ENCODE measurements around the gene USP6. TPM values are rescaled to one million over a fixed set of nuclear protein-coding genes. Genes with fewer than 3 reads are reported as not detected.

USP6 gene
- total RNA-seq, 2 donors from 2014 or later: 2.0 TPM; not detected in 1

DNA sequence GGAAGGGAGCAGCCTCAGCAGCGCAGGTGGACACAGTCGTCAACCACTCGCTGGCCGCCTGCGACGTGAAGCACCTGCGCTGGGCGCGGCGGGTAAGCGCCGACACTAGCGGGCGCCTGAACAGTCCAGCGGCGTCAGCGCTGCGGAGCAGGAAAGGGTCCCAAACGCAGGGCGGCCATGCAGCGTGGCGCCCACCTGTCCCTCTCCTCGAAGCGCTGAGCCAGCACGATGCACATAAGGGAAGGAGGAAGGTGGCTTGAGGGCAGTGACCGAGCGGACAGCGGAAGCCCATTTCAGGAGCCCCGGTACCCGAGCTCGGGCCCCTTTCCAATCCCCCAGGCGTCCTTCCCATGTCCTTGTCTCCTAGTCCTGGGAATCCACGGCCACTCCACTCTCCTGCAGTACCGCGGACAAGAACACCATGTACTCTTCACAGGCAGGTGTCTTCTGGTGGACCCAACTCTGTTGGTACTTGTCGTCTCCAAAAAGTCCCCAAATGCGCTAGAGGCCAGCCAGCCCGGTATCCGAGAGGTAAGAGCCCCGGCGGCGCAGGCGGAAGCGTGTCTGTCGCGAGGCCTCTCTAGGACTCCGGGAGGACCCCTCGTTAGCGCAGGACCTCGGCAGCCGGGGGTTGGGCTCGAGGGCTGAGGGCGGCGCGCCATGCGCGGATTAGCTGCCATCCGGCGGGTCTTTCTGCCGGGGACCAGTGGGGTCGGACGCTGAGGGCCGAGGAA lies 18.6 kb upstream of the USP6 start:
- H3K27me3 ChIP-seq (replicated peaks; ENCODE audit: insufficient read depth): no peaks in the 10 kb centered on the region
- ATAC-seq (ENCODE audit: insufficient number of reproducible peaks, low FRiP score, low read depth) (no peak), DNase-seq (ENCODE audit: low spot score) (no peak)
- H3K4me3 ChIP-seq: peak overlapping the region; percentile 66
- peaks cover 3% of the 10 kb centered on the region for H3K36me3 ChIP-seq
- TF ChIP-seq, protein P1, sequence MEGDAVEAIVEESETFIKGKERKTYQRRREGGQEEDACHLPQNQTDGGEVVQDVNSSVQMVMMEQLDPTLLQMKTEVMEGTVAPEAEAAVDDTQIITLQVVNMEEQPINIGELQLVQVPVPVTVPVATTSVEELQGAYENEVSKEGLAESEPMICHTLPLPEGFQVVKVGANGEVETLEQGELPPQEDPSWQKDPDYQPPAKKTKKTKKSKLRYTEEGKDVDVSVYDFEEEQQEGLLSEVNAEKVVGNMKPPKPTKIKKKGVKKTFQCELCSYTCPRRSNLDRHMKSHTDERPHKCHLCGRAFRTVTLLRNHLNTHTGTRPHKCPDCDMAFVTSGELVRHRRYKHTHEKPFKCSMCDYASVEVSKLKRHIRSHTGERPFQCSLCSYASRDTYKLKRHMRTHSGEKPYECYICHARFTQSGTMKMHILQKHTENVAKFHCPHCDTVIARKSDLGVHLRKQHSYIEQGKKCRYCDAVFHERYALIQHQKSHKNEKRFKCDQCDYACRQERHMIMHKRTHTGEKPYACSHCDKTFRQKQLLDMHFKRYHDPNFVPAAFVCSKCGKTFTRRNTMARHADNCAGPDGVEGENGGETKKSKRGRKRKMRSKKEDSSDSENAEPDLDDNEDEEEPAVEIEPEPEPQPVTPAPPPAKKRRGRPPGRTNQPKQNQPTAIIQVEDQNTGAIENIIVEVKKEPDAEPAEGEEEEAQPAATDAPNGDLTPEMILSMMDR (IDR thresholded peaks at IDR 0.05): no peak
- no peaks in the 10 kb centered on the region for H3K4me1 ChIP-seq (ENCODE audit: control insufficient read depth in 1 of 2, low read depth in 2 of 2)
- H3K27ac ChIP-seq: no peak overlapping the region
- H3K9me3 ChIP-seq: peaks cover 53% of the 10 kb centered on the region

DNA sequence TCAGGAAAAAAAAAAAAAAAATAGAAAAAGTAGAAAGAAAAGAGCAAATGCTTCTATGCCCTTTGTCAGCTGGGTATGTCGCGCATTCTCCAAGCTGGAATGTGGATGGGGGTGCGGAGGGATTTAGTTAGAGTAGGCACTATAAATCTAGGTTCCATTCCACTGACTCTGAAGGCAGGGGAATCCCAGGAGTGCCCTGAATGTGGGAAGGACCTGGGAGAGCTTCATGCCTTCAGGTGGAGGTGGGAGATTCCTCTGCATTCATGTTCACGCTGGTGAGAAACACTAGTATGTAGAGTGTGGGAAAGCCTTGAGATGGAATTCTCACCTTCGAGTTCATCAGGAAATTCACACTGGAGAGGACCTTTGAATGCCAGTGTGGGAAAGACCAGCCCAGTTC lies 16.6 kb upstream of the USP6 start:
- no peak overlapping the region for H3K4me3 ChIP-seq
- H3K9me3 ChIP-seq: peaks cover 33% of the 10 kb centered on the region
- ATAC-seq (ENCODE audit: insufficient number of reproducible peaks, low FRiP score, low read depth): no peak

DNA sequence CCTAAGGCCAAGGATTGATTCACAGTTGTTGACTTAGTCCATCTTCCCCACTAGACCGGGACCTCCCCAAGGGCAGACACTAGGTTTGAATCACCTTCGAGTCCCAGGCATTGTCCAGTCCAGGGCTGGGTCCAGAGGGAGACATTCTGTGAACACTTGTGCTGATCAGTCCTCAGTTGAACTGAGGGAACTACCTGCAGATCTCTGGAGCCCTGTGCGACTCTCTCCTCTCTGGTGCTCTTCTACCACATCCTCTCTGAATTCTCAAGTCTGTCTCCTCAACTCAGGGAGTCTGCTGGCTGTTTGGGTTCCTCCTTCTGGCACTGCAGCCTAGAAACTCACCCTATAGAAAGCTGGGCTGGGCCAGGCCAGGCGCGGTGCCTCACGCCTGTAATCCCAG lies 15.0 kb upstream of the USP6 start:
- Histone ChIP-seq H3K9me3 (peaks cover 26% of the 10 kb centered on the region), H3K4me3 (no peak overlapping the region), H3K27me3 (replicated peaks; ENCODE audit: insufficient read depth) (no peaks in the 10 kb centered on the region), H3K27ac (no peak overlapping the region), H3K36me3 (peaks cover 4% of the 10 kb centered on the region), H3K4me1 (ENCODE audit: control insufficient read depth in 1 of 2, low read depth in 2 of 2) (no peaks in the 10 kb centered on the region)
- DNase-seq (ENCODE audit: low spot score): no peak
- no peak for ATAC-seq (ENCODE audit: insufficient number of reproducible peaks, low FRiP score, low read depth)
- TF ChIP-seq, protein P1 (IDR thresholded peaks at IDR 0.05): no peak

More for the DNA sequence above, 16.6 kb upstream of the USP6 start:
- no peak for DNase-seq (ENCODE audit: low spot score)
- H3K27me3 ChIP-seq (replicated peaks; ENCODE audit: insufficient read depth): no peaks in the 10 kb centered on the region
- H3K27ac ChIP-seq: no peak overlapping the region
- H3K4me1 ChIP-seq (ENCODE audit: control insufficient read depth in 1 of 2, low read depth in 2 of 2): no peaks in the 10 kb centered on the region
- TF ChIP-seq, protein P1 (IDR thresholded peaks at IDR 0.05): no peak
- no peaks in the 10 kb centered on the region for H3K36me3 ChIP-seq

DNA sequence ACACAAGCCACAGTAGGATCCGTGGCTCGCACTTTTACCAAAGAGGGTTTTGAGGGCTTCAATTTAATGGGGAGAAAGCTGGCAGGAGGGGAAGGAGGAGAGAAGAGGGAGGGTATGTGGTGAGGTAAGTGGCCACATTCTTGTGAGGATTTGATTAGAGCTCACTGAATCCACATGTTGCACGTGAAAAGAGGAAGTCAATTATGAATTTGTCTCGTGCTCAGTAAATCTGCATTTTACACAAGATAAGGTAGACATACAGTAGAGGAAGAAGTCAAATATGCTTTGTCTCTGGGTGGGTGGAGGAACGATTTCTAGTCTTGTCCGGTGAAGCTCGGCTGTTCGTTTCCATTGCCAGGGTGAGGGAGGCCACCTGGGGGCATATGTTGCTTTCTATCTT lies 5.0 kb upstream of the USP6 start:
- no peak overlapping the region for H3K27ac ChIP-seq

DNA sequence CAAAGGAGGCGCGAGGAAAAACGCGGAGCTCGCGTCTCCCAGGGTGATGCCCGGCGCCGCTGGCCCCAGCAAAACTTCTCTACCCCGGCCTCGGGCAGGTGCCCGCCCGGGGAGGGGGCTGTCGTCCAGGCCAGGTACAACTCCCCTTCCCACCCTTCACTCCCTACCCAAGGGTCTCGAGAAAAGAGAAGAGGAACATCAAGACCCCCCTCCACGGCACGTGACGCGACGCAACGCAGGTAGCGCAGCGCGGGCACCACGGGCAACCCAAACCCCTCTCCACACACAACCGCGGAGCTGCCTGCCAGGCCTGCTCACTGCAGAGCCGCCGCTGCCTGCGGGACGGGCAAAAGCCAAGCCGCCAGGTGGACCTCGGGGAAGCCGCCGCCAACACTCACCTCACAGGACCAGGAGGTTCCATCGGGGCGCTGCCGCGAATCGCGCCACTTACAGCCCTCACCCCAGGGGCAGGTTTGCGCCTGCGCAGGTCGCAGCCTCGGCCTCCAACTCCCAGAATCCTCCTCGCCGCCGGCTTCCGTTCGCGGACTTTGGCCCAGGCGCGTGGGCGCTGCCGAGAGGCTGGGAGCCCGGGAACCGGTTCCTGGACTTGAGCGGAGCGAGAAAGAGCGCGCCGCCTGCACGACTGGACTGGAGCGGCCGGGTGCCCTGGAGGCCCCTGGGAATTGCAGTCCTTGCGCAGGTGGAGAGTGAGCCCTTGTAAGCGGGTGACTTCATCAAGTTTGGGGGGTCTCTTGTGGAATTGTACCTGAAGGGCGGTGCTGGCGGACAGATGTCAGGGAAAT lies 4.2 kb upstream of the USP6 start, which contains the start of gene ZNF232:
ZNF232 (minus strand) TSS at position 477 of the 803 bp plus-strand sequence; CDS start at position 421, 56 bp downstream.
- no peaks in the 10 kb centered on the region for H3K27me3 ChIP-seq (replicated peaks; ENCODE audit: insufficient read depth)
- H3K9me3 ChIP-seq: no peaks in the 10 kb centered on the region
- TF ChIP-seq, protein P1 (IDR thresholded peaks at IDR 0.05): no peak
- DNase-seq (ENCODE audit: low spot score) (peak; percentile 54), ATAC-seq (ENCODE audit: insufficient number of reproducible peaks, low FRiP score, low read depth) (peak; percentile 53)
- H3K4me1 ChIP-seq (ENCODE audit: control insufficient read depth in 1 of 2, low read depth in 2 of 2): peaks cover 12% of the 10 kb centered on the region in 2 donors
- H3K27ac ChIP-seq: peak within 1 kb of the TSS; percentile 39 to 62
- peaks cover 18% of the 10 kb centered on the region for H3K36me3 ChIP-seq
- peak within 1 kb of the TSS; percentile 92 for H3K4me3 ChIP-seq

More for the DNA sequence above, 5.0 kb upstream of the USP6 start:
- Histone ChIP-seq H3K27me3 (replicated peaks; ENCODE audit: insufficient read depth) (no peaks in the 10 kb centered on the region), H3K36me3 (peaks cover 26% of the 10 kb centered on the region), H3K4me3 (peak overlapping the region; percentile 92), H3K9me3 (peaks cover 5% of the 10 kb centered on the region), H3K4me1 (ENCODE audit: control insufficient read depth in 1 of 2, low read depth in 2 of 2) (peaks cover 12% of the 10 kb centered on the region in 2 donors)
- TF ChIP-seq, protein P1 (IDR thresholded peaks at IDR 0.05): no peak
- DNase-seq (ENCODE audit: low spot score): no peak
- no peak for ATAC-seq (ENCODE audit: insufficient number of reproducible peaks, low FRiP score, low read depth)

All from thoracic aorta (tissue), 2 donors.